Epithelial cell of proximal tubule (primary cell): Measurements from ENCODE around the gene ACSS3. TPM values are rescaled to one million over a fixed set of nuclear protein-coding genes. Genes with fewer than 3 reads are reported as not detected.

Experiments
- DNase-seq: peaks from one replicate; pipeline ENCODE4 v3.0.0-alpha.2; 2011; ENCODE audit warnings: low read depth
- H3K4me3 ChIP-seq: 2 replicates; pipeline ENCODE4 v1.5.1; 2011; ENCODE audit warnings: low read depth, mild to moderate bottlenecking, low read length
- CTCF ChIP-seq: conservative IDR thresholded peaks from 2 replicates; pipeline ENCODE4 v1.5.1; 2012; ENCODE audit warnings: low read depth, mild to moderate bottlenecking, low read length
- total RNA-seq: library from RNA; depleted of rRNA; stranded (reverse); fragments of >200 nt; gene quantifications from 2 replicates; pipeline ENCODE4 v1.2.3, GENCODE V29; 2015

Gene ACSS3
- total RNA-seq, 1 donor from 2014 or later = 3.4 TPM

DNA sequence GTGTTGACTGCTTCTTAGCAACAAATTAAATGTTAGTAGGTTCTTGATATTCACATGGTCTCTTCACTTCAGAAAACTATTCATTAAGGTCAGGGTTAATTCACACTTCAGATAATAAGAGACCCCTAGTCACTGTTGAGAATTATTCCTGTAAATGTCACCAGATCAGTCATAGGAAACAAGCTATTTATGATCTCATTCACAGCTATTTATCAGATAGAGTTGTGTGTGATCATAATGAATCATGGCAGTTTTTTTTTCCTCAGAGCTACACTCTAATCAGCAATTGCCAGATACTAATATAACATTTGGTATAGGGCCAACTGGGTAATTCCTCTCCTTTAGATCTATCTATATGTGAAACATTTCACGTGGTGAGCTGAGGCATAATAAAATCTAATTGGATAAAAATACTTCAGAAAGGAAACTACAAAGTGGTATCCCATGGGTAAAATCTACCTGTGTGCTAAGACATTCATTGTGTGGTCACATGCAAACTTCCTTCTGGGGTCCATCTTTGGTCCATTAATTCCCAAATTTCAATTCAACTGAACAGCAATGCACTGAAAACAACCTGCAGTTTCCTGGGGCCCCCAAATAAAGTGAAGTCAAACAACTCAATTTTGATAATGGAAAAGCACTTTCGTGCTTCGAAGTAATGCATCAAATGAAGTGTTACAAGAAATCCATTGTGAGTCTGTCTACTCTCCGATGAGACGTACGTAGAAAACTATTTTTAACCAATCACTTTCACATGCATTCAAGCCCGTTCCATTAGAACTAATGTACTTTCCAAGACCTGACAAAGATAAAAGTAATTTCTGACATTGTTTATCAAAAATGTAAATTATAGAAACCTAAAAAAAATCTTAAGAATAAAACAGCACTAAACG is 197.0 kb downstream of the ACSS3 start:
- H3K4me3 ChIP-seq = no peak overlapping the region
- DNase-seq = no peak
- TF ChIP-seq CTCF = no peak

GRCh38 chr12:81284137-81284536 is 206.3 kb downstream of the ACSS3 start:
- H3K4me3 ChIP-seq = no peak overlapping the region
- DNase-seq = no peak
- no peak for TF ChIP-seq CTCF

DNA sequence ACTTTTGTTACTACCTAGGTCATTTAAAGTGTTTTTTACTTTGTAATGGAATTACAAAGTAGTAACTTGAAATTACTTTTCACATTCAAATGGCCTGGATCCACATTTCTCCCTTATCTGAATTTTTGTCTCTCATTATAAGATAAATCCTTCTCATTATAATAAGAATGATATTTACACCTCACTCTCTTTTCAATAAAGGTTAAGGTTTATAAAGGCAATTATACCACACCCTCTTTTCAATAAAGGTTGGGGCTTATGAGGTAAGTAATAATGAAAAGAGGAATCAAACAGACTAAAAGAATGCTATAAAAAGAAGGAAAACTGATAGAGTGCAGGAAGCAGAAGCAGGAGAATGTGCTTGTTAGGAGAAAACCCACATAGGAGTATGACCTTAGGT is 210.8 kb downstream of the ACSS3 start:
- no peak for TF ChIP-seq CTCF
- H3K4me3 ChIP-seq = no peak overlapping the region
- no peak for DNase-seq

DNA sequence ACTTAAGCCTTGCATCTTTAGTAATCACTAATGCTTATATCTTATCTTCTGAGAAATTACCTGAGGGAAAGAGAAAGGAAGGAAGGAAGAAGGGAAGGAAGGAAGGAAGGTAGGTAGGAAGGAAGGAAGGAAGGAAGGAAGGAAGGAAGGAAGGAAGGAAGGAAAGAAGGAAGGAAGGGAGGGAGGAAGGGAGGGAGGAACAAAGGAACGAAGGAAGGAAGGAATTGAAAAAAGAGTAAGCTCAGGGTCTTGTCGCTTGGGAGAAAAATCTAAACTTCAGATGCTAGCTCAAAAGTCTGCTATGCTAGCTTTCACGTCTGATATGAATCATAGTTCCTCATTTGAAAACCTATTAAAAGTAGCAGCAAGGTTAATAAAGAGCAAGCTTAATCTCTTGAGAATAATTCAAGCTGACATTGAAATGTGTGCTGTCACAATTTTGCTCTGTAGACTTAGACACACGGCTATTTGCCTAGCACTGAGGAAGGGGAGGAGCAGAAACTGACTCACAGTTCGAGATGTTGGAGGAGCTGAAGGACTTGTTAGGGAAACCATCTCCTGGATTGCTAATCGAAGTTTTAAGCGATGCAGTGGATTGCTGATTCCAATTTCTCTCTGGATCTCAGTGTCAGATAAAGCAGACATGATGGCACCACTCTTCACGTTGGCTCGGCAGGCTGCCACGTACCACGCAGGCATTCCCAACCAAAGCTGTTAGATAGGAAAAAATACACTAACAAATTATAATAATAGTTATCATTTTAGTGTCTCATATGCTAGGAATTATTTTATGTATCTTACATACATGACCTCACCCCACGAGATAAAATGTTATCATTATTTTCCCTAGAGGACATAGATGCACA is 216.7 kb downstream of the ACSS3 start:
- TF ChIP-seq CTCF = no peak

GRCh38 chr12:81295251-81295650 is 217.4 kb downstream of the ACSS3 start:
- no peak for DNase-seq
- TF ChIP-seq CTCF = no peak
- no peak overlapping the region for H3K4me3 ChIP-seq

More for the DNA sequence above, 216.7 kb downstream of the ACSS3 start:
- DNase-seq = no peak
- H3K4me3 ChIP-seq = no peak overlapping the region

- DNase-seq = no peak
These were observed 218.9 kb downstream of the ACSS3 start for GRCh38 chr12:81296556-81297305.

More at GRCh38 chr12:81296556-81297305, 218.9 kb downstream of the ACSS3 start:
- H3K4me3 ChIP-seq = no peak overlapping the region
- TF ChIP-seq CTCF = no peak
